H1 (cell line): ENCODE measurements around the gene HDAC7. TPM values are rescaled to one million over a fixed set of nuclear protein-coding genes. Genes with fewer than 3 reads are reported as not detected.

Experiments
- CBX8 ChIP-seq: fragments of 300-800, 300-1000 bp; sonication (generic); IDR thresholded peaks from 2 replicates; pipeline ENCODE4 v1.7.1; 2016; ENCODE audit warnings: low read depth, low read length, borderline replicate concordance
- CHD1 ChIP-seq: IDR thresholded peaks from 2 replicates; pipeline ENCODE4 v1.6.1; 2012; ENCODE audit warnings: low read depth, low read length, improper control_type of control experiment
- FOSL1 ChIP-seq: IDR thresholded peaks from 2 replicates; pipeline ENCODE4 v1.6.1; 2011; ENCODE audit warnings: mild to moderate bottlenecking, low read depth, low read length, moderate library complexity; ENCODE audit not compliant: insufficient read depth
- JUN ChIP-seq: IDR thresholded peaks from 2 replicates; pipeline ENCODE4 v1.6.1; 2011; ENCODE audit warnings: low read depth, mild to moderate bottlenecking, improper control_type of control experiment, low read length
- RAD21 ChIP-seq, 2 experiments: IDR thresholded peaks in 1 of 2; conservative IDR thresholded peaks in 1 of 2; 2 replicates each; pipeline ENCODE4 v1.6.1; 2011; ENCODE audit warnings: low read depth in 2 of 2, low read length in 2 of 2, improper control_type of control experiment in 1 of 2, inconsistent platforms in 1 of 2, mild to moderate bottlenecking in 1 of 2, moderate library complexity in 1 of 2
- RBBP5 ChIP-seq: IDR thresholded peaks from 2 replicates; pipeline ENCODE4 v1.7.1; 2012; ENCODE audit warnings: low read depth, mild to moderate bottlenecking, inconsistent platforms, low read length, moderate library complexity, borderline replicate concordance
- SAP30 ChIP-seq: fragments of 300-600 bp; sonication (generic); IDR thresholded peaks from 2 replicates; pipeline ENCODE4 v1.7.1; 2012; ENCODE audit warnings: low read length, moderate library complexity, mild to moderate bottlenecking, inconsistent platforms; ENCODE audit not compliant: insufficient read depth, insufficient replicate concordance
- polyA plus RNA-seq, 7 experiments: library from polyadenylated mRNA; depleted of rRNA in 3 of 7; stranded (reverse) in 5 of 7; unstranded in 2 of 7; fragments of >200 nt in 5 of 7; fragments of 200-250 nt in 2 of 7; gene quantifications; 1 replicate in 5 of 7; 2 replicates in 1 of 7; 4 replicates in 1 of 7; pipeline versions ENCODE4 v1.2.1 to v1.2.3, GENCODE V29; 2011 to 2013; ENCODE audit warnings: missing spikeins in 2 of 7, mixed read lengths in 2 of 7
- total RNA-seq: library from RNA; stranded (reverse); fragmentation: NEBNext Ultra II Directional; extraction: Animal tissue kit (Norgen Biotek cat#: 25700); gene quantifications from 2 replicates; pipeline ENCODE4 v1.2.1, GENCODE V29; 2021

The HDAC7 gene
- total and polyA plus RNA-seq, 2 of the 8 experiments (the other 6 are each of a cell fraction or from before 2014, with no cell fraction given), result 25.5 to 84.9 TPM

DNA sequence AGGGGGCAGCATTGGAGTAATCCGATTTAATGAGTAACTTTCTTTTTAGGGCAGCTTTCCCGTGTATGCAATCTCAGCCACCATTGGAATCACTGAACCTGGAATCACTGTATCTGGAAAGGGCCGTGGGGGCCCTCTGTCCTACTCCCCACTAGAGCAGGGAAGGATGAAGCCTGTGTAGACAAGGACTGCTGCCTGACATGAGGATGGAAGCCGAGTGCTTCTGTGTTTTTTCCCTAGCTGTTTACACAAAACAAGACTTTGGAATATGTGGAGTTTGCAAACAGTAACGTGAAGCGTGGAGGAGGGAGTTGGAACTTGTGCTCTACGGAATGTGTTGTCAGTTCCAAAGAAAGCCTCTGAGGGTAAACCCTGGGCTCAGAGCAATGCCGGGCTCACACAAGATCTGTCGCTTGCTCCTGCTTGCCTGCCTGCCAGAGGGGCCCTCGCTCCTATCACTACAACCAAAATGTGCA lies 32.4 kb upstream of the HDAC7 start (continued):
- TF ChIP-seq RAD21 (IDR thresholded peaks at IDR 0.05 in 1 of 2, conservative IDR thresholded peaks at IDR 0.05 in 1 of 2; ENCODE audit: low read depth in 2 of 2, low read length in 2 of 2) (no peak), CBX8 (no peak), RBBP5 (no peak), CHD1 (no peak), JUN (no peak), SAP30 (no peak), FOSL1 (no peak)
